ENCODE data around the gene MCM6. TPM values are rescaled to one million over a fixed set of nuclear protein-coding genes. Genes with fewer than 3 reads are reported as not detected.

MCM6 gene
- total and polyA plus RNA-seq, 2 experiments from 2014 or later = 74.7 to 133 TPM

DNA sequence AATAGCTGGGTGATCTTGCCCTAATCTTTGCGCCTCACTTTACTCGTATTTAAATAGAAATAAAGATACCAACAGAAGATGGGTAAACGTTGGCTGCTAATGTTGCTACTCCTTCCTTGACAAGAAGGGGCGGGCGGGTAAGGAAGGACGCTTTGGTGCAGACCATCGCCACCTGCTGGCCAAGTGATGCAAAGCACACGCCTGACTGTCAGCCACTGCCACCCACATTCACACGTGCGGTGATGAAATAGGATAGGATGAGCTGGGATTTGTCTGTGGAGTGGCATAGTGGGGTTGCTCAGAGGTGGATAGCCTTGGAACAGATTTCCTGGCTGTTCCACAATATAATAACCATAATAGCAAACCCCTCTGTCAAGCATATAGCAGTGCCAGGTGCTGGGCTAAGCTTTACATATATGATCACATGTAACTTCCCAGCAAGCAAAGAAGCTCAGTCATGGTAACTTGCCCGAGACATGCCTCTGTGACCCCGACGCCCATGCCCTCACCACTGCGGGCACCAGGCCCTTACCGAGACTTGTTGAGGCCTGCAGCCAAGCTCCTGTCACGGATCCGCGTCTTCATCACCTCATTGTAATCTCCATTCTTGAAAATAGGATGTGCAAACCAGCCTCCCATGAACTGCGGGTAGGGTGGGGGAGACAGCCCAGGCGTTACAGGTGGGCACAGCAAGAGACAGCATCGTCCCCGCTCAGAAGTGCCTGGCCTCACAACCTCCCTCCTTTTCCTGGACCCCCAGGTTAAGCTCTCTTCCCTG, 78.6 kb downstream of the MCM6 start:
- no peaks in the 10 kb centered on the region for H3K79me2 ChIP-seq (replicated peaks; ENCODE audit: insufficient read depth)
- peak; percentile 91 for DNase-seq (ENCODE audit: low spot score)
- H3F3A ChIP-seq (replicated peaks; ENCODE audit: low read depth) = no peaks in the 10 kb centered on the region
- H4K20me1 ChIP-seq (replicated peaks; ENCODE audit: insufficient read depth) = no peaks in the 10 kb centered on the region
- peak overlapping the region; percentile 93 for H2AFZ ChIP-seq
- H3K27ac Mint-ChIP-seq = no peak overlapping the region
- no peak overlapping the region for H3K27ac ChIP-seq (ENCODE audit: low read depth)
- H3K4me2 ChIP-seq = no peak overlapping the region
- H3K4me1 ChIP-seq (ENCODE audit: insufficient read depth) = no peaks in the 10 kb centered on the region
- H3K36me3 ChIP-seq (ENCODE audit: insufficient read depth) = no peaks in the 10 kb centered on the region
- H3K27me3 ChIP-seq (ENCODE audit: insufficient read depth) = no peaks in the 10 kb centered on the region
- peaks cover 36% of the 10 kb centered on the region for H3K9me3 Mint-ChIP-seq
- no peak overlapping the region for H3K4me3 Mint-ChIP-seq
- ATAC-seq = peak; percentile 93
- no peak overlapping the region for H3K4me3 ChIP-seq
- H3K9me2 ChIP-seq (ENCODE audit: insufficient read depth) = no peaks in the 10 kb centered on the region
- peaks cover 20% of the 10 kb centered on the region for H3K36me3 Mint-ChIP-seq (ENCODE audit: low read depth)
- 0 out of 3 replicates have a peak, but pooled peaks cover 5% of the 10 kb centered on the region for H3K4me1 Mint-ChIP-seq
- TF ChIP-seq JUNB (IDR thresholded peaks at IDR 0.05; ENCODE audit: unreplicated experiment) = no peak
- TF ChIP-seq CTCF (conservative IDR thresholded peaks at IDR 0.05; ENCODE audit: low read depth in 2 of 2) = peak; percentile 97 to 98
- no peak for TF ChIP-seq STAT1 (IDR thresholded peaks at IDR 0.05; ENCODE audit: unreplicated experiment)
- TF ChIP-seq CREB1 (CRISPR knock-in tag; IDR thresholded peaks at IDR 0.05; ENCODE audit: low read depth) = peak; percentile 45; the same call in 1 of the 2 replicates
- peaks cover 3% of the 10 kb centered on the region for H3K27me3 Mint-ChIP-seq (ENCODE audit: insufficient read depth, low read depth, poor library complexity)

- Mint-ChIP-seq H3K36me3 (ENCODE audit: low read depth) (peaks cover 14% of the 10 kb centered on the region), H3K9me3 (peaks cover 25% of the 10 kb centered on the region), H3K4me3 (no peak overlapping the region), H3K27ac (no peak overlapping the region), H3K4me1 (0 out of 3 replicates have a peak, but pooled peaks cover 5% of the 10 kb centered on the region), H3K27me3 (ENCODE audit: insufficient read depth, low read depth, poor library complexity) (peaks cover 3% of the 10 kb centered on the region)
- H3F3A ChIP-seq (replicated peaks; ENCODE audit: low read depth) = no peaks in the 10 kb centered on the region
- H4K20me1 ChIP-seq (replicated peaks; ENCODE audit: insufficient read depth) = no peaks in the 10 kb centered on the region
- DNase-seq (ENCODE audit: low spot score) = no peak
- no peaks in the 10 kb centered on the region for H3K27me3 ChIP-seq (ENCODE audit: insufficient read depth)
- no peaks in the 10 kb centered on the region for H3K36me3 ChIP-seq (ENCODE audit: insufficient read depth)
- no peak overlapping the region for H3K27ac ChIP-seq (ENCODE audit: low read depth)
- no peak overlapping the region for H3K4me2 ChIP-seq
- no peaks in the 10 kb centered on the region for H3K4me1 ChIP-seq (ENCODE audit: insufficient read depth)
- H3K4me3 ChIP-seq = no peak overlapping the region
- ATAC-seq = no peak
- no peak overlapping the region for H2AFZ ChIP-seq
- no peaks in the 10 kb centered on the region for H3K79me2 ChIP-seq (replicated peaks; ENCODE audit: insufficient read depth)
- no peaks in the 10 kb centered on the region for H3K9me2 ChIP-seq (ENCODE audit: insufficient read depth)
- TF ChIP-seq ETS1 (IDR thresholded peaks at IDR 0.05) (no peak), EZH2 (IDR thresholded peaks at IDR 0.05; ENCODE audit: low read depth, unreplicated experiment) (no peak), STAT1 (IDR thresholded peaks at IDR 0.05; ENCODE audit: unreplicated experiment) (no peak), NANOG (IDR thresholded peaks at IDR 0.05; ENCODE audit: borderline replicate concordance) (no peak), EZH2phosphoT487 (IDR thresholded peaks at IDR 0.05; ENCODE audit: unreplicated experiment) (no peak), ZNF462 (CRISPR knock-in tag; IDR thresholded peaks at IDR 0.05) (no peak), JUNB (IDR thresholded peaks at IDR 0.05; ENCODE audit: unreplicated experiment) (no peak)
Measured at GRCh38 chr2:135796606-135797005, 79.6 kb downstream of the MCM6 start.
